Progenitor cell of endocrine pancreas (in vitro differentiated cells): ENCODE results near the gene PDLIM4. TPM values are rescaled to one million over a fixed set of nuclear protein-coding genes. Genes with fewer than 3 reads are reported as not detected.

ENCODE experiments used
- DNase-seq: peaks from one replicate; pipeline ENCODE4 v3.0.0; 2021; ENCODE audit warnings: low spot score; ENCODE audit not compliant: unreplicated experiment
- H3K27ac Mint-ChIP-seq: 2 replicates; pipeline ENCODE4 v1.8.0; 2021; ENCODE audit warnings: mild to moderate bottlenecking, moderate library complexity, mixed read lengths
- H3K27me3 Mint-ChIP-seq: 2 replicates; pipeline ENCODE4 v1.8.0; 2021; ENCODE audit warnings: mixed read lengths
- H3K36me3 Mint-ChIP-seq: 2 replicates; pipeline ENCODE4 v1.8.0; 2022; ENCODE audit warnings: mixed read lengths; ENCODE audit not compliant: insufficient read depth
- H3K4me1 Mint-ChIP-seq: 2 replicates; pipeline ENCODE4 v1.8.0; 2021; ENCODE audit warnings: low read depth, mixed read lengths
- H3K4me3 Mint-ChIP-seq: 2 replicates; pipeline ENCODE4 v1.8.0; 2021; ENCODE audit warnings: low read depth, mild to moderate bottlenecking, moderate library complexity, mixed read lengths
- H3K9me3 Mint-ChIP-seq: 2 replicates; pipeline ENCODE4 v1.8.0; 2021; ENCODE audit warnings: low read depth, mixed read lengths
- CTCF ChIP-seq: fragments of 200-600 bp; sonication (generic); IDR thresholded peaks from one replicate; pipeline ENCODE4 v1.5.0; 2021; ENCODE audit warnings: antibody characterized with exemption, mild to moderate bottlenecking; ENCODE audit not compliant: unreplicated experiment
- total RNA-seq: library from RNA; stranded (reverse); gene quantifications from 2 replicates; pipeline ENCODE4 v1.2.1, GENCODE V29; 2021

Gene PDLIM4
- total RNA-seq, 1 donor from 2014 or later, result 14.7 TPM

DNA sequence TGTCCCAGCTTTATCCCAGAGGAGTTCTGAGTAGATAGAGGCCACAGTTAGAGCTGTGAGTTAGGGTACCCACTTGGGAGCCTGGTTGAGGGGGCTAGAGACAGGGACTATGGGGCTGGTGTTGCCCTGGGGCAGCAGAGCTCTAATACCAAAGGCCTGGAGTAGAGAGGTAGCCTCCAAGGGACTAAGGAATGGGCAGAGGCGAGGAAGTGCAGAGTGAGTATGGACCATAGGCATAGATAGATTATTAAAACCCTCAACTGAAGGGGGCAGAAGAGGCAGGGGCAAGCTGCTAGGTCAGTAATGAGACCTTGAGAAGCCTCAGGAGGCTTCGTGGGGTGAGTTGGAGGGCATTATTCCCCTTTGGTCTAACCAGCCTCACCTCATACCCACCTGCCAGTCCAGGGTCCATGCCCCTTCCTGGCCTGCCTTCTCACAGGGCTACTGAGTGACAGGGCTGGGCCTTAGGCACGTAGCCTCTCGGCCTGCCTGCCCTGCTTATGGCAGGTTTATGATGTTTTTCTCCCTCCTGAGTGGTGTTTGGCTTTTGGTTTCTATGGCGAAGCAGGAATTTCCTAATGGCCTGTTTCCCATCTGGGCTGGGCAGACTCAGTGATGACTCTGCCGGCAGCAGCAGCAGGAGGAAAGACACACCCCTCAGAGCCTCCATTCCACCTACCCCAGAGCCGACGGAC is 8.0 kb downstream of the PDLIM4 start:
- no peak for DNase-seq
- no peaks in the 10 kb centered on the region for H3K9me3 Mint-ChIP-seq
- H3K4me3 Mint-ChIP-seq, result no peak overlapping the region
- H3K27ac Mint-ChIP-seq, result peak overlapping the region; percentile 75
- H3K36me3 Mint-ChIP-seq, result peaks cover 3% of the 10 kb centered on the region
- no peaks in the 10 kb centered on the region for H3K27me3 Mint-ChIP-seq
- TF ChIP-seq CTCF, result no peak
- peaks cover 13% of the 10 kb centered on the region for H3K4me1 Mint-ChIP-seq

DNA sequence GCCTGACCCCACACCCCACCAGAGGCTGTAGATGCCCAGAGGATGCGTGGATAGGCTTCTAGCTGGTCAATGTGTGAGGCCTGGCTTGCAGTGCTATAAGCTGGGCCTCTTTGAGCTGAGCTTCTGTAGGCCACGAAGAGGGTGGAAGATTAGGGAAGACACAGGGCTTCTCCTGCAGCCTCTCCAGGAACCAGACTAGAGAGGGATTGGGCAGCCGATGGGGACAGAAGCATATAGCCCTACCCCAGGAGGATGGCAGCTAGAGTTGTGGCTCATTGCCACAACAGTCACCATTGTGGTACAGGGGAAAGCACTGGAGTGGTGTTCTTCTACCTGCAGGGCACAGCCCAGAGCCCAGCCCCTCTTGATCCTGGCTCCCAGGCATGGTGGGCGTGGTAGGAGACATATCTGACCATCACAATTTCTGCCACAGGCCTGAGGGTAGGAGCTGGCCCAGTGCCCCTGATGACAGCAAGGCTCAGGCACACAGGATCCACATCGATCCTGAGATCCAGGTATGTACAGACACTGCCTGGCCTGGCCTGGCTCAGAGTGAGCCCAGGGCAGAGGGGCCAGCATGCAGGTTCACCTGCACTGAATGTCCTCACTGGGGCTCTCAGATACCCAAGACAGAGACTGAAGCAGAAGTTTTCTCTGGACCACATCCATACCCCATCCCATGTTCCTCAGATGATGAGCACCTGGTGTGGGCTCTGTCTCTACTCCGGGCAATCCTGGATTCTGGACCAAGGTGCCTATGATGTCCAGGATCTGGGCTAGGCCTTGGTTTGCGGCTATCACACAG is 8.7 kb downstream of the PDLIM4 start:
- Mint-ChIP-seq H3K27ac (peak overlapping the region; percentile 75), H3K4me3 (no peak overlapping the region), H3K27me3 (no peaks in the 10 kb centered on the region), H3K9me3 (no peaks in the 10 kb centered on the region), H3K36me3 (peaks cover 3% of the 10 kb centered on the region), H3K4me1 (peaks cover 13% of the 10 kb centered on the region)
- no peak for DNase-seq
- TF ChIP-seq CTCF, result no peak

GRCh38 chr5:132266836-132267160 is 9.3 kb downstream of the PDLIM4 start:
- Mint-ChIP-seq H3K36me3 (peaks cover 2% of the 10 kb centered on the region), H3K27me3 (no peaks in the 10 kb centered on the region), H3K9me3 (no peaks in the 10 kb centered on the region), H3K4me1 (peaks cover 13% of the 10 kb centered on the region), H3K4me3 (no peak overlapping the region), H3K27ac (no peak overlapping the region)
- no peak for TF ChIP-seq CTCF
- no peak for DNase-seq

GRCh38 chr5:132267166-132267739 is 9.8 kb downstream of the PDLIM4 start:
- Mint-ChIP-seq H3K9me3 (no peaks in the 10 kb centered on the region), H3K36me3 (no peaks in the 10 kb centered on the region), H3K27me3 (no peaks in the 10 kb centered on the region), H3K4me3 (no peak overlapping the region), H3K4me1 (peaks cover 13% of the 10 kb centered on the region), H3K27ac (peak overlapping the region; percentile 56)
- no peak for DNase-seq
- no peak for TF ChIP-seq CTCF

- Mint-ChIP-seq H3K36me3 (no peaks in the 10 kb centered on the region), H3K4me3 (no peak overlapping the region), H3K4me1 (peaks cover 15% of the 10 kb centered on the region), H3K27ac (peak overlapping the region; percentile 56), H3K27me3 (no peaks in the 10 kb centered on the region), H3K9me3 (no peaks in the 10 kb centered on the region)
- TF ChIP-seq CTCF, result no peak
- no peak for DNase-seq
These were observed 10.7 kb downstream of the PDLIM4 start for GRCh38 chr5:132267931-132268768.
